GM19395 (cell line): ENCODE data around the gene KIF1C.
"Not testable (repeated sequence)": the region's sequence is repeated elsewhere in the genome, so short reads cannot be mapped to it uniquely, and the experiment has no call there.

Source experiments
- ATAC-seq: cut with Tn5 transposase; IDR thresholded peaks from one replicate; pipeline ENCODE4 v1.9.1; 2021; ENCODE audit warnings: mild to moderate bottlenecking, moderate library complexity; ENCODE audit not compliant: unreplicated experiment

The KIF1C gene

GRCh38 chr17:5042157-5043022, 44.6 kb downstream of the KIF1C start:
- ATAC-seq: no peak

GRCh38 chr17:5043524-5043923, 45.8 kb downstream of the KIF1C start:
- no peak for ATAC-seq

- no peak for ATAC-seq
These were observed 46.9 kb downstream of the KIF1C start for GRCh38 chr17:5044630-5045029.

GRCh38 chr17:5045496-5045895, 47.7 kb downstream of the KIF1C start:
- no peak for ATAC-seq

DNA sequence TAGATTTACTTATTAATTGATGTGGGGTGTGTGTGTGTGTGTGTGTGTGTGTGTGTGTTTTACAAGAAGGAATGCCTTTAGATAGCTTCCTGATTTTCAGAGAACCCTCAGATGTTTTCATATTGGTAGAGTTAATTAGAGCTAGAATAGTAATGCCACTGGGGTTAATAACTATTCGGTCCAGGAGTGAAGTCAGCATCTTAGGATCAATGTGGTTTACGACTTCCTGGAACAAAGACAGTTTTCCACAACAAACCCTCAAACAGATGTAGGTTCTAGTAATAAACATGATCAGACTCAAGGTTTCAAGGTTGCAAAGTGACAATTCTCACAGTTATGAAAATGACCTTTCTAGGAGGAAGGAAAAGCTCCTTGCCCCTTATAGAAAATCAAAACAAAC, 49.7 kb downstream of the KIF1C start:
- no peak for ATAC-seq

DNA sequence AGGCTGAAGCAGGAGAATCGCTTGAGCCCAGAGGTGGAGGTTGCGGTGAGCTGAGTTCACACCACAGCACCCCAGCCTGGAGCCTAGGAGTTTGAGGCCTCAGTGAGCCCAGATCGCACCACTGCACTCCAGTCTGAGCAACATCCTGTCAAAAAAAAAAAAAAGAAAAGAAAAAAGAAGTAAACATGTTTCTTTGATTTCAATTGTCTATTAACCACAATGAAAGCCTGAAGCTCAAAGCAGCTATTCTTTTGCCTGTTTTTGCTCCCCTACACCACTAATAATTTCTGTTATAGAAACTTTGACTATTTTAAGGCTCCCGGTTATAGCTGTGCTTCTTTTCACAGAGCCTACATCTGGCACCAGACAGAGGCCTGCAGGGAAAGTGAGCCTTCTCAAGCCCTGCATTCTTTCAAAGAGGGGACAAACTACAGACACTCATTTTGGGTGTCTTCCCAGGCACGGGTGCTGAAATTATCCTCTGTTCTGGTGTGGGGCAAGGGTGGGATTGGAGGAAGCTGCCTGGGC, 51.6 kb downstream of the KIF1C start:
- ATAC-seq: no peak

DNA sequence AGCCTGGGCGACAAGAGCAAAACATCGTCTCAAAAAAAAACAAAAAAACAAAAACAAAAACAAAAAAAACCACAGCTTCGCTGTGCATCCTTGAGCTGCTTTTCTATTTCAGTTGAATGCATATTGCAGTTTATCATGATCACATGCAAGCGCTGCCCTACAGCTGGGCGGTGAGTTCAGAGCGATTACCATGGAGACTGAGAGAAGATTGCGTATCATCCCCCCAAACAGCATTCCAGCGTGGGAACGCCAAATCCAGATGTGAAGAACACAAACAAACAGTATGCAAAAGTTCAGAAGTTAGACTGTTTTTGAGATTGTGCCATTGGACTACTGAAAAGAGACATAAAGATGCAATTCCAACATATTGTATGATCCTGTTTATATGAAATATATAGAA, 52.5 kb downstream of the KIF1C start:
- ATAC-seq: no peak

- ATAC-seq: no peak
These were observed 57.8 kb downstream of the KIF1C start for GRCh38 chr17:5055543-5055942.

DNA sequence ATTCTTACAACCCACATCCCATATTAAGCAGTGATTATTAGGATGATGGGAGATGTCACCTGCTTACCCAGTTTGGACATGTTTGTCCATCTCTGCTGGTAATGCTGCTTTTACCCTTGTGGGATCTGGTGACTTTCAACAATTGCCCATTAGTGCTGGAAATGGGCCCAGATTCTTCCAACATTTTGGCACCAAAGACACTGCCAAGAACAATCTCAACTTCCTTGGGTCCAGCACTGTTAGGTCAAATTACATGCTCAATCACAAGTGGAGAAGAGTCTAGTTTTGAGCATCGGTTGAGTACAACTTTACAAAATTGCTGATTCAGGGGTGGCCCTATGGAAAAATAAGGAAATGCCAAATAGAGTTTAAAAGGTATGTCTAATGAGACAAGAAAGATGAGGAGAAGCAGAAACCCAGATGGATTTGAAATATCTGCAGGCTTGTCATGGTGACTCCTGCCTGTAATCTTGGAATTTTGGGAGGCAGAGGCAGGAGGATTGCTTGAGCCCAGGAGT, 67.5 kb downstream of the KIF1C start:
- no peak for ATAC-seq

GRCh38 chr17:5068236-5068635, 70.5 kb downstream of the KIF1C start:
- no peak for ATAC-seq

DNA sequence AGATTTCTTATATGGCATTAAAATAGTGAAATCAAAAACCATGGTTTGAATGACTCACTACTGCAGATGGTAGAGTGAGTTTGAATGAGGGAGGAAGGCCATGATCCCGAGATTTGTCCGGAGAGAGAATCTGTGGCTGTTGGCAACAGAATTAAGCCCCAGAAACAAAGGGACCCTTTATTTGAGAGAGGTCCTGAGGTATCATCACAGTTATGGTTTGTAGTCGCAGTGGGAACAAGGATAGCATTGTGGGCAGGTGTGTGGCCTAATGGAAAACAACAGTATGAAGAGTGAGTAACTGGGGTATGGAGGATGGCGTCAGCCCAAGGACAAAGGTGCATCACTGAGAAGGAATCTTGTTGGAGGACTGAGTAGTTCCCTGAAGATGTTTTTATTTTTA, 72.0 kb downstream of the KIF1C start:
- ATAC-seq: no peak

- ATAC-seq: not testable (repeated sequence)
These were observed 77.7 kb downstream of the KIF1C start for GRCh38 chr17:5075472-5075871.

GRCh38 chr17:5077275-5077674, 79.5 kb downstream of the KIF1C start:
- not testable (repeated sequence) for ATAC-seq

GRCh38 chr17:5077781-5078105, 80.0 kb downstream of the KIF1C start:
- ATAC-seq: no peak
